HepG2 (cell line): Measurements from ENCODE around the gene NRK. TPM values are rescaled to one million over a fixed set of nuclear protein-coding genes. Genes with fewer than 3 reads are reported as not detected.

Experiments used
- ATAC-seq: fragments of 200-7000 bp; cut with Tn5 transposase; 3 replicates; pipeline ENCODE4 v1.9.1; 2020; ENCODE audit warnings: mild to moderate bottlenecking, moderate library complexity
- BruUV-seq: library from RNA; stranded (reverse); fragments of 400-500 nt; replicated peaks from 2 replicates; lab custom pipeline; 2021; lab: Mats Ljungman, UMichigan
- CTCF ChIA-PET: fragments of 300-600 bp; formaldehyde crosslinking; extraction: SDS; loops from one replicate; lab custom pipeline; 2021; ENCODE audit warnings: low total read pairs, inconsistent platforms, low intra/inter-chr PET ratio; lab: Yijun Ruan, JAX
- POLR2A ChIA-PET: fragments of 350-600 bp; sonication (Branson Sonifier 250); formaldehyde crosslinking; loops from one replicate; lab custom pipeline; 2020; ENCODE audit warnings: antibody characterized with exemption, inconsistent platforms; lab: Yijun Ruan, JAX
- DNase-seq: peaks from one replicate; pipeline ENCODE4 v3.0.0-alpha.2; 2015; ENCODE audit warnings: low spot score
- FAIRE-seq: peaks from 3 replicates; lab custom pipeline; 2011; peaks lifted over from hg19 to GRCh38; lab: Jason Lieb, UNC
- H2AFZ ChIP-seq: one replicate; pipeline ENCODE4 v1.6.1; 2011; ENCODE audit warnings: low read length, inconsistent platforms
- H3K27ac ChIP-seq: fragments of 300-600 bp; 3 replicates; pipeline ENCODE4 v1.8.0; 2011; ENCODE audit warnings: mixed run types, mild to moderate bottlenecking, mixed read lengths, low read length, inconsistent platforms; ENCODE audit not compliant: insufficient read depth; ENCODE audit errors: extremely low read length
- H3K27me3 ChIP-seq, 2 experiments: fragments of 200-600 bp in 1 of 2; 2 replicates in 1 of 2; 3 replicates in 1 of 2; pipeline versions ENCODE4 v1.6.0 to v1.8.0; 2011; ENCODE audit warnings: low read length in 2 of 2, mild to moderate bottlenecking in 2 of 2, moderate library complexity in 2 of 2, inconsistent platforms in 1 of 2; ENCODE audit not compliant: insufficient read depth in 2 of 2, control insufficient read depth in 1 of 2
- H3K36me3 ChIP-seq, 2 experiments: fragments of 200-600 bp in 1 of 2; replicated peaks in 1 of 2; 2 replicates in 1 of 2; 3 replicates in 1 of 2; pipeline versions ENCODE4 v1.5.1 to v1.8.0; 2011; ENCODE audit warnings: low read length in 2 of 2, inconsistent platforms in 1 of 2; ENCODE audit not compliant: insufficient read depth in 2 of 2, control insufficient read depth in 1 of 2
- H3K4me1 ChIP-seq: 2 replicates; pipeline ENCODE4 v1.5.1; 2012; ENCODE audit warnings: low read length, inconsistent platforms; ENCODE audit not compliant: insufficient read depth
- H3K4me2 ChIP-seq: 2 replicates; pipeline ENCODE4 v1.6.0; 2011; ENCODE audit warnings: low read depth, low read length, inconsistent platforms
- H3K4me3 ChIP-seq, 3 experiments: fragments of 200-600 bp in 1 of 3; sonication (generic), shearing (Covaris generic) in 1 of 3; replicated peaks in 1 of 3; 2 replicates each; pipeline ENCODE4 v1.5.1; 2011 to 2016; ENCODE audit warnings: low read length in 3 of 3, inconsistent platforms in 2 of 3, low read depth in 2 of 3, mild to moderate bottlenecking in 2 of 3, control low read depth in 1 of 3, mixed read lengths in 1 of 3; ENCODE audit not compliant: insufficient read depth in 1 of 3
- H3K79me2 ChIP-seq: one replicate; pipeline ENCODE4 v1.6.1; 2011; ENCODE audit warnings: low read length, inconsistent platforms; ENCODE audit not compliant: insufficient read depth
- H3K9ac ChIP-seq: 2 replicates; pipeline ENCODE4 v1.6.0; 2011; ENCODE audit warnings: mild to moderate bottlenecking, low read depth, low read length, inconsistent platforms; ENCODE audit not compliant: insufficient read depth
- H3K9me3 ChIP-seq: 2 replicates; pipeline ENCODE4 v1.5.1; 2012; ENCODE audit warnings: mild to moderate bottlenecking, low read length
- H4K20me1 ChIP-seq: 2 replicates; pipeline ENCODE4 v1.6.0; 2011; ENCODE audit warnings: inconsistent platforms, mild to moderate bottlenecking, low read length, moderate library complexity; ENCODE audit not compliant: insufficient read depth
- ATRX ChIP-seq: sonication (generic); formaldehyde crosslinking; IDR thresholded peaks from 2 replicates; pipeline ENCODE4 v1.4.0; 2020; ENCODE audit warnings: missing genetic modification reagents, borderline replicate concordance
- HDAC6 ChIP-seq: fragments of 200-600 bp; sonication (generic); IDR thresholded peaks from 2 replicates; pipeline ENCODE4 v1.7.0; 2017; ENCODE audit warnings: mild to moderate bottlenecking, antibody characterized with exemption, low read length, low read depth
- HHEX ChIP-seq: IDR thresholded peaks from 2 replicates; pipeline ENCODE4 v1.6.1; 2016; ENCODE audit warnings: control low read depth
- ISX ChIP-seq: sonication (generic); formaldehyde crosslinking; conservative IDR thresholded peaks from 2 replicates; pipeline ENCODE4 v1.5.0; 2020; ENCODE audit warnings: missing genetic modification reagents
- MEIS1 ChIP-seq: sonication (generic); formaldehyde crosslinking; IDR thresholded peaks from 2 replicates; pipeline ENCODE4 v1.9.0; 2021; ENCODE audit warnings: mild to moderate bottlenecking, missing genetic modification reagents, moderate library complexity, borderline replicate concordance
- MTERF4 ChIP-seq: sonication (generic); formaldehyde crosslinking; IDR thresholded peaks from 2 replicates; pipeline ENCODE4 v1.8.0; 2023; ENCODE audit warnings: mild to moderate bottlenecking, missing genetic modification reagents
- NRL ChIP-seq: sonication (generic); formaldehyde crosslinking; IDR thresholded peaks from 2 replicates; pipeline ENCODE4 v1.5.0; 2020; ENCODE audit warnings: missing genetic modification reagents, mild to moderate bottlenecking, moderate library complexity, borderline replicate concordance
- PRDM4 ChIP-seq: sonication (generic); formaldehyde crosslinking; IDR thresholded peaks from 2 replicates; pipeline ENCODE4 v1.9.0; 2021; ENCODE audit warnings: missing genetic modification reagents, borderline replicate concordance
- RORA ChIP-seq: sonication (generic); formaldehyde crosslinking; IDR thresholded peaks from 2 replicates; pipeline ENCODE4 v1.5.0; 2020; ENCODE audit warnings: mild to moderate bottlenecking, missing genetic modification reagents, moderate library complexity
- SP2 ChIP-seq: sonication (generic); formaldehyde crosslinking; IDR thresholded peaks from 2 replicates; pipeline ENCODE4 v1.5.1; 2020; ENCODE audit warnings: mild to moderate bottlenecking, missing genetic modification reagents
- SP5 ChIP-seq: IDR thresholded peaks from 2 replicates; pipeline ENCODE4 v1.6.1; 2016; ENCODE audit warnings: low read depth, borderline replicate concordance
- WIZ ChIP-seq: sonication (generic); formaldehyde crosslinking; IDR thresholded peaks from 2 replicates; pipeline ENCODE4 v1.5.1; 2020; ENCODE audit warnings: mild to moderate bottlenecking, missing genetic modification reagents
- ZNF124 ChIP-seq: sonication (generic); formaldehyde crosslinking; IDR thresholded peaks from 2 replicates; pipeline ENCODE4 v1.4.0; 2020; ENCODE audit warnings: missing genetic modification reagents
- ZNF335 ChIP-seq: sonication (generic); formaldehyde crosslinking; IDR thresholded peaks from 2 replicates; pipeline ENCODE4 v1.4.0; 2020; ENCODE audit warnings: missing genetic modification reagents
- ZNF383 ChIP-seq: sonication (generic); formaldehyde crosslinking; IDR thresholded peaks from 2 replicates; pipeline ENCODE4 v1.4.0; 2020; ENCODE audit warnings: missing genetic modification reagents, mild to moderate bottlenecking, borderline replicate concordance
- ZNF431 ChIP-seq: sonication (generic); formaldehyde crosslinking; IDR thresholded peaks from 2 replicates; pipeline ENCODE4 v1.9.0; 2022; ENCODE audit warnings: missing genetic modification reagents, low read depth, mild to moderate bottlenecking, borderline replicate concordance
- ZNF878 ChIP-seq: sonication (generic); formaldehyde crosslinking; IDR thresholded peaks from 2 replicates; pipeline ENCODE4 v1.8.1; 2023; ENCODE audit warnings: mild to moderate bottlenecking, missing genetic modification reagents, moderate library complexity
- ZSCAN25 ChIP-seq: sonication (generic); formaldehyde crosslinking; IDR thresholded peaks from 2 replicates; pipeline ENCODE4 v1.8.0; 2022; ENCODE audit warnings: mild to moderate bottlenecking, missing genetic modification reagents
- WGBS: methylation state at CpG from one replicate; pipeline ENCODE4 v1.1.6; 2017; ENCODE audit warnings: low lambda C conversion rate; 5-methylcytosine and 5-hydroxymethylcytosine counted together
- in situ Hi-C: cut with HindIII; loops from 2 replicates; pipeline ENCODE4 v1.10.0; 2017; ENCODE audit warnings: low pct_unique_long_range_greater_than_20kb; ENCODE audit not compliant: extremely low pct_ligation_motif_present
- intact Hi-C: fragments of 100-400 bp; cut with micrococcal nuclease; formaldehyde crosslinking; loops from one replicate; pipeline ENCODE4 v1.10.0; 2022; ENCODE audit not compliant: unreplicated experiment
- polyA plus RNA-seq, 8 experiments: library from polyadenylated mRNA; depleted of rRNA in 3 of 8; stranded (reverse) in 7 of 8; unstranded in 1 of 8; fragments of >200 nt; fragmentation: Illumina TruSeq in 4 of 8; extraction: Trizol in 4 of 8; gene quantifications; 2 replicates each; pipeline versions ENCODE4 v1.2.1 to v1.2.3, GENCODE V29; 2011 to 2016; ENCODE audit warnings: low read depth in 4 of 8, missing spikeins in 1 of 8, mixed read lengths in 1 of 8; ENCODE audit not compliant: insufficient read depth in 1 of 8
- total RNA-seq, 5 experiments: library from RNA; depleted of rRNA; stranded (reverse); fragments of >200 nt; fragmentation: Illumina TruSeq; extraction: Trizol; gene quantifications; 2 replicates each; pipeline ENCODE4 v1.2.3, GENCODE V29; 2016; ENCODE audit warnings: low read depth in 1 of 5
- TF ChIP-seq, protein P1 (sequence below): sonication (generic); formaldehyde crosslinking; IDR thresholded peaks from 2 replicates; pipeline ENCODE4 v1.4.0; 2020; ENCODE audit warnings: mild to moderate bottlenecking, missing genetic modification reagents

NRK gene
- total and polyA plus RNA-seq, 2 of the 13 experiments (the other 11 are each of a cell fraction or from before 2014, with no cell fraction given) = not detected

DNA sequence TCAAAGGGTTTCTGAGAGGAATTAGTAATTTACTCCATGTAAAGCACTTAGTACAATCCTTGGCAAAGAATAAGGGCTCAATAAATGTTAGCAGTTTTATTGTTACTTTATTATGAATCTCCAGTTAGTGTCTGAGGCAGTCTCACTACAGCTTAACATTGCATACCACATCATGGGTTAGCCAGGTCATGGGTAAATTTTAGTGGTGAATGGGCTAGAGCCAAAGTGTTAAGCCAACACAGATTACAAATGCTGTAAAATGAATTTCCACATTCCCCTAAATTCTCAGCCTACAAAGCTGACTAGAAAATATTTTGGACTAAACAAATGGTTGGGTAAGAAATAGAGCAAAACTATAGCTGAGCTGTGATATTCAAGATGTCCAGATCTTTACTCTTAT lies 72.4 kb downstream of the NRK start (continued):
- TF ChIP-seq HDAC6 (no peak), ZNF124 (CRISPR knock-in tag) (no peak)

DNA sequence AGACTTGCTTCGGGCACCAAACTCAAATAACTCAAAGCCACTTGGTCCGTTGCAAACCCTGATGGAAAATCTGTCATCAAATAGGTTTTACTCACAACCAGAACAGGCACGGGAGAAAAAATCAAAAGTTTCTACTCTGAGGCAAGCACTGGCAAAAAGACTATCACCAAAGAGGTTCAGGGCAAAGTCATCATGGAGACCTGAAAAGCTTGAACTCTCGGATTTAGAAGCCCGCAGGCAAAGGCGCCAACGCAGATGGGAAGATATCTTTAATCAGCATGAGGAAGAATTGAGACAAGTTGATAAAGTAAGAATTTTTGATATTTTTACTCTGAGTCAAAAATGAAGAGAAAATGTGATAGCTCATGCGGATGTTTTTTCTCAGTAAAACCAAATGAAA lies 87.2 kb downstream of the NRK start:
- DNase-seq (no peak), FAIRE-seq (no peak), ATAC-seq (no peak)
- no peaks in the 10 kb centered on the region for H3K36me3 ChIP-seq
- BruUV-seq = no TSS peak
- no peak overlapping the region for H3K4me2 ChIP-seq
- H3K9ac ChIP-seq = no peak overlapping the region
- in situ Hi-C loops = no loop called here
- no peaks in the 10 kb centered on the region for H3K27me3 ChIP-seq
- H3K4me1 ChIP-seq = no peaks in the 10 kb centered on the region
- H2AFZ ChIP-seq = no peak overlapping the region
- H3K4me3 ChIP-seq = no peak overlapping the region
- no peak overlapping the region for H3K27ac ChIP-seq
- H4K20me1 ChIP-seq = no peaks in the 10 kb centered on the region
- CTCF ChIA-PET = no interaction called here
- WGBS = 44% methylated on average over 8 of the region's 8 CpGs
- H3K79me2 ChIP-seq = no peaks in the 10 kb centered on the region
- intact Hi-C loops = no loop called here
- POLR2A ChIA-PET = no interaction called here
- H3K9me3 ChIP-seq = no peaks in the 10 kb centered on the region
- TF ChIP-seq HHEX (CRISPR knock-in tag) = no peak
- TF ChIP-seq ZNF878 (CRISPR knock-in tag) = no peak
- TF ChIP-seq NRL = no peak
- no peak for TF ChIP-seq ZNF431 (CRISPR knock-in tag)
- no peak for TF ChIP-seq PRDM4 (CRISPR knock-in tag)
- no peak for TF ChIP-seq ZNF383 (CRISPR knock-in tag)
- no peak for TF ChIP-seq MTERF4
- TF ChIP-seq ZNF335 (CRISPR knock-in tag) = no peak
- TF ChIP-seq ISX = no peak
- no peak for TF ChIP-seq MEIS1 (CRISPR knock-in tag)
- TF ChIP-seq, protein P1, sequence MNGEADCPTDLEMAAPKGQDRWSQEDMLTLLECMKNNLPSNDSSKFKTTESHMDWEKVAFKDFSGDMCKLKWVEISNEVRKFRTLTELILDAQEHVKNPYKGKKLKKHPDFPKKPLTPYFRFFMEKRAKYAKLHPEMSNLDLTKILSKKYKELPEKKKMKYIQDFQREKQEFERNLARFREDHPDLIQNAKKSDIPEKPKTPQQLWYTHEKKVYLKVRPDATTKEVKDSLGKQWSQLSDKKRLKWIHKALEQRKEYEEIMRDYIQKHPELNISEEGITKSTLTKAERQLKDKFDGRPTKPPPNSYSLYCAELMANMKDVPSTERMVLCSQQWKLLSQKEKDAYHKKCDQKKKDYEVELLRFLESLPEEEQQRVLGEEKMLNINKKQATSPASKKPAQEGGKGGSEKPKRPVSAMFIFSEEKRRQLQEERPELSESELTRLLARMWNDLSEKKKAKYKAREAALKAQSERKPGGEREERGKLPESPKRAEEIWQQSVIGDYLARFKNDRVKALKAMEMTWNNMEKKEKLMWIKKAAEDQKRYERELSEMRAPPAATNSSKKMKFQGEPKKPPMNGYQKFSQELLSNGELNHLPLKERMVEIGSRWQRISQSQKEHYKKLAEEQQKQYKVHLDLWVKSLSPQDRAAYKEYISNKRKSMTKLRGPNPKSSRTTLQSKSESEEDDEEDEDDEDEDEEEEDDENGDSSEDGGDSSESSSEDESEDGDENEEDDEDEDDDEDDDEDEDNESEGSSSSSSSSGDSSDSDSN (CRISPR knock-in tag) = no peak
- no peak for TF ChIP-seq WIZ (CRISPR knock-in tag)
- TF ChIP-seq SP5 (CRISPR knock-in tag) = no peak
- no peak for TF ChIP-seq ZSCAN25
- TF ChIP-seq SP2 (CRISPR knock-in tag) = no peak
- TF ChIP-seq RORA = no peak
- no peak for TF ChIP-seq ATRX (CRISPR knock-in tag)
